G401.6 (cell line): ENCODE measurements around the gene RFX2.
A peak's percentile ranks its signal among the peaks of the same experiment; 100 is the strongest.
"Not testable (repeated sequence)": the region's sequence is repeated elsewhere in the genome, so short reads cannot be mapped to it uniquely, and the experiment has no call there.

Source experiments
- FAIRE-seq: peaks from 2 replicates; lab custom pipeline; 2012; peaks lifted over from hg19 to GRCh38; lab: Jason Lieb, UNC

The RFX2 gene

GRCh38 chr19:5990289-5990797 is 120.0 kb downstream of the RFX2 start:
- no peak for FAIRE-seq

- FAIRE-seq: no peak
Observed at GRCh38 chr19:5989388-5990074, 120.8 kb downstream of the RFX2 start.

- peak; percentile 73 for FAIRE-seq
Observed at GRCh38 chr19:5988517-5989387, 121.5 kb downstream of the RFX2 start.

- peak; percentile 72 for FAIRE-seq
Observed at GRCh38 chr19:5987077-5987818, 123.1 kb downstream of the RFX2 start.

GRCh38 chr19:5985837-5986236 is 124.5 kb downstream of the RFX2 start:
- FAIRE-seq: not testable (repeated sequence)

GRCh38 chr19:5985098-5985783 is 125.1 kb downstream of the RFX2 start:
- no peak for FAIRE-seq

GRCh38 chr19:5984600-5984999 is 125.7 kb downstream of the RFX2 start:
- no peak for FAIRE-seq

- FAIRE-seq: no peak
Observed at GRCh38 chr19:5983367-5983955, 126.8 kb downstream of the RFX2 start.

- FAIRE-seq: no peak
Observed at GRCh38 chr19:5978606-5979552, 131.4 kb downstream of the RFX2 start.

GRCh38 chr19:5977785-5978605 is 132.3 kb downstream of the RFX2 start, which contains the start of gene RANBP3:
Gene RANBP3, minus strand, starts transcription at chr19:5978140. Its CDS starts 58 bp downstream, at chr19:5978082.
- FAIRE-seq: peak; percentile 86

- no peak for FAIRE-seq
Observed at GRCh38 chr19:5977222-5977784, 133.0 kb downstream of the RFX2 start.

- no peak for FAIRE-seq
Observed at GRCh38 chr19:5976768-5977167, 133.5 kb downstream of the RFX2 start.

GRCh38 chr19:5975388-5975728 is 134.9 kb downstream of the RFX2 start:
- no peak for FAIRE-seq

- no peak for FAIRE-seq
Observed at GRCh38 chr19:5974721-5975387, 135.4 kb downstream of the RFX2 start.

- FAIRE-seq: no peak
Observed at GRCh38 chr19:5973867-5974635, 136.2 kb downstream of the RFX2 start.

GRCh38 chr19:5973376-5973775 is 136.9 kb downstream of the RFX2 start:
- FAIRE-seq: no peak

- no peak for FAIRE-seq
Observed at GRCh38 chr19:5972355-5972731, 138.0 kb downstream of the RFX2 start.
